Myocyte (in vitro differentiated cells): Measurements from ENCODE around the gene CDH6. TPM values are rescaled to one million over a fixed set of nuclear protein-coding genes. Genes with fewer than 3 reads are reported as not detected.

Experiments used
- DNase-seq: peaks from one replicate; pipeline ENCODE4 v3.0.0-alpha.2; 2012; ENCODE audit warnings: low read depth
- total RNA-seq: library from RNA; depleted of rRNA; stranded (reverse); fragments of >200 nt; gene quantifications from 2 replicates; pipeline ENCODE4 v1.2.3, GENCODE V29; 2014

The CDH6 gene
- total RNA-seq, 1 donor from 2014 or later: not detected

- DNase-seq: no peak
Observed at GRCh38 chr5:31196309-31196708, 2.8 kb downstream of the CDH6 start.

- no peak for DNase-seq
Observed at GRCh38 chr5:31197183-31197582, 3.7 kb downstream of the CDH6 start.

- no peak for DNase-seq
Observed at GRCh38 chr5:31204958-31205357, 11.5 kb downstream of the CDH6 start.

GRCh38 chr5:31208043-31208442 lies 14.6 kb downstream of the CDH6 start:
- no peak for DNase-seq

- no peak for DNase-seq
Observed at GRCh38 chr5:31209334-31209733, 15.8 kb downstream of the CDH6 start.

- no peak for DNase-seq
Observed at GRCh38 chr5:31211098-31211497, 17.6 kb downstream of the CDH6 start.

GRCh38 chr5:31213257-31213656 lies 19.8 kb downstream of the CDH6 start:
- DNase-seq: no peak

GRCh38 chr5:31213705-31214121 lies 20.2 kb downstream of the CDH6 start:
- no peak for DNase-seq

- no peak for DNase-seq
Observed at GRCh38 chr5:31214229-31214628, 20.7 kb downstream of the CDH6 start.

GRCh38 chr5:31215236-31215635 lies 21.8 kb downstream of the CDH6 start:
- DNase-seq: no peak

GRCh38 chr5:31217446-31217845 lies 24.0 kb downstream of the CDH6 start:
- DNase-seq: no peak

- DNase-seq: no peak
Observed at GRCh38 chr5:31218978-31219377, 25.5 kb downstream of the CDH6 start.

GRCh38 chr5:31221001-31221400 lies 27.5 kb downstream of the CDH6 start:
- no peak for DNase-seq

- no peak for DNase-seq
Observed at GRCh38 chr5:31225118-31225517, 31.6 kb downstream of the CDH6 start.

GRCh38 chr5:31225613-31226012 lies 32.1 kb downstream of the CDH6 start:
- no peak for DNase-seq

- DNase-seq: no peak
Observed at GRCh38 chr5:31226651-31227050, 33.2 kb downstream of the CDH6 start.

GRCh38 chr5:31229266-31229665 lies 35.8 kb downstream of the CDH6 start:
- DNase-seq: no peak

- no peak for DNase-seq
Observed at GRCh38 chr5:31231177-31231838, 37.8 kb downstream of the CDH6 start.

GRCh38 chr5:31232273-31232888 lies 38.9 kb downstream of the CDH6 start:
- DNase-seq: peak; percentile 66

GRCh38 chr5:31235381-31235780 lies 41.9 kb downstream of the CDH6 start:
- DNase-seq: no peak

- DNase-seq: no peak
Observed at GRCh38 chr5:31236339-31236738, 42.9 kb downstream of the CDH6 start.

GRCh38 chr5:31237174-31237573 lies 43.7 kb downstream of the CDH6 start:
- peak; percentile 2 for DNase-seq

GRCh38 chr5:31238497-31238896 lies 45.0 kb downstream of the CDH6 start:
- no peak for DNase-seq
